ENCODE results near the gene FANCD2OS. TPM values are rescaled to one million over a fixed set of nuclear protein-coding genes. Genes with fewer than 3 reads are reported as not detected.

FANCD2OS gene
- total RNA-seq: not detected in 2 replicates

DNA sequence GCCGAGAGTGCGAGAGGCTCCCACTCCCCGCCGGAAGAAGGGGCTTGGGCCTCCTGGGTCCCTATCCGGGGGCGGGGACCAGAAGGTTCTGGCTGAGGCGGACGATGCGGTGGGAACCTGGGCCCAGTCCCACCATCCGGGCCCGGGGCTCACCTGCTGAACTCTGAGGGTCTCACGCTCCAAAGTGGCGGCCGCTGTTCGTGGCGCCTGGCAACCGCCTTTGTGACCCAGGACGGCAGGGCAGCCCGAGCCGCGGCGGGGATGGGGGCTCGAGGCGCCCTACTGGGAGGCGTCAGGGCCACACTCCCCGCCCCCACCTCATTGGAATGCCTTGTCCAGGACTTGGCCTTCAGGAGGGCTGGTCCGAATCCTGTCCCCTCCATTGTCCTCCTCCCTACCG, at the start of gene FANCD2OS:
FANCD2OS (minus strand) TSS at position 165 of the 400 bp plus-strand sequence. CDS start 3,481 bp downstream, outside the sequence.

DNA sequence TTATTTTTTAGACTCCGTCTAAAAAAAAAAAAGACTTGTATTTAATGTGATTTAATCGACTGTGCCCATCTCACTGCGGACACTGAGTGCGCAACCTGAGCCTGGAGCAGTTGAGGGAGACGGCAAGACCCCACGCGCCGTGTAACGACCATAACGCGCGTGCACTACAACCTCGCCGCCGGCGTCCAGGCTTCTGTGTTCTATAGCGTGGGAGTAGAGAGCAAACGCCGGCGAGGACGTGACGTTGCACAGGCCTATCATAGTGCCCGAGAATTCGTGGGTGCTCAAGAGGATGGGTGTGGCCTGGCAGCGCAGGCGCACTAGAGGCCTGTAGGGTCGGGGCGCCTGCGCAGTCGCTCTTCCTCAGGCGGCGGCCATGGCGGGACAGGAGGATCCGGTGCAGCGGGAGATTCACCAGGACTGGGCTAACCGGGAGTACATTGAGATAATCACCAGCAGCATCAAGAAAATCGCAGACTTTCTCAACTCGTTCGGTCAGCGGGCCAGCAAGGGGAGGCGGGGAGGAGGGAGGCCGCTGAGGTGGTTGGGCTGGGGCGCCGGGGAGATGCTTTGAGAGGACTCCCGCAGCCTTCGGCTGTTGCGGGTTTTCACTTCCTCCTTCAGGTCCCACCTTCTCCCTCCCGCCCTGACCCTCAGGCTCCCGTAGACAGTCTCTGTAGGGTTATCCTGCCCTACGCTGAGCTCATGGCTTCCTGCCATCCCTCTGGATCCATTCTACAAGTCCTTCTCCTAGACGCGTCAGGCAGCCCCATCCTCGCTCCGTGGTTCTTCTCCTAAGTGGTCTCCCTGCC, 7.5 kb upstream of the FANCD2OS start, which contains the start of gene BRK1:
BRK1 (plus strand) TSS at position 350 of the 812 bp plus-strand sequence; CDS start at position 377, 27 bp downstream.

Other genes with a start within 250 kb of the FANCD2OS start
- not detected in 2 replicates for gene CIDEC, start 228.0 kb downstream of the FANCD2OS start, total RNA-seq
- 25.2 and 26.9 TPM in 2 replicates for gene JAGN1, start 217.6 kb downstream of the FANCD2OS start, total RNA-seq
- gene IL17RE, start 205.4 kb downstream of the FANCD2OS start, total RNA-seq: 0.33 and 0.57 TPM in 2 replicates
- 15.9 and 28.4 TPM in 2 replicates for gene IL17RC, start 191.2 kb downstream of the FANCD2OS start, total RNA-seq
- gene CRELD1, start 174.4 kb downstream of the FANCD2OS start, total RNA-seq: 19.1 and 25.2 TPM in 2 replicates
- 2.0 TPM in 2 replicates for gene PRRT3, start 155.8 kb downstream of the FANCD2OS start, total RNA-seq
- 47.7 and 69.8 TPM in 2 replicates for gene EMC3, start 121.4 kb downstream of the FANCD2OS start, total RNA-seq
- 14.4 and 29.4 TPM in 2 replicates for gene FANCD2, start 81.8 kb downstream of the FANCD2OS start, total RNA-seq
- gene BRK1, start 7.4 kb upstream of the FANCD2OS start, total RNA-seq: 136 and 167 TPM in 2 replicates
- gene VHL, start 33.5 kb upstream of the FANCD2OS start, total RNA-seq: 42.1 and 45.4 TPM in 2 replicates
- gene IRAK2, start 56.7 kb upstream of the FANCD2OS start, total RNA-seq: 29.4 and 48.1 TPM in 2 replicates
- 18.0 and 20.2 TPM in 2 replicates for gene TATDN2, start 140.2 kb upstream of the FANCD2OS start, total RNA-seq
- gene GHRL, start 184.7 kb upstream of the FANCD2OS start, total RNA-seq: 0.33 TPM in 1 of 2 replicates, not detected in the other
- gene SEC13, start 212.9 kb upstream of the FANCD2OS start, total RNA-seq: 254 and 337 TPM in 2 replicates